ENCODE data around the gene WWOX. TPM values are rescaled to one million over a fixed set of nuclear protein-coding genes. Genes with fewer than 3 reads are reported as not detected.

WWOX gene
- total RNA-seq, 1 donor from 2014 or later = 28.2 TPM

DNA sequence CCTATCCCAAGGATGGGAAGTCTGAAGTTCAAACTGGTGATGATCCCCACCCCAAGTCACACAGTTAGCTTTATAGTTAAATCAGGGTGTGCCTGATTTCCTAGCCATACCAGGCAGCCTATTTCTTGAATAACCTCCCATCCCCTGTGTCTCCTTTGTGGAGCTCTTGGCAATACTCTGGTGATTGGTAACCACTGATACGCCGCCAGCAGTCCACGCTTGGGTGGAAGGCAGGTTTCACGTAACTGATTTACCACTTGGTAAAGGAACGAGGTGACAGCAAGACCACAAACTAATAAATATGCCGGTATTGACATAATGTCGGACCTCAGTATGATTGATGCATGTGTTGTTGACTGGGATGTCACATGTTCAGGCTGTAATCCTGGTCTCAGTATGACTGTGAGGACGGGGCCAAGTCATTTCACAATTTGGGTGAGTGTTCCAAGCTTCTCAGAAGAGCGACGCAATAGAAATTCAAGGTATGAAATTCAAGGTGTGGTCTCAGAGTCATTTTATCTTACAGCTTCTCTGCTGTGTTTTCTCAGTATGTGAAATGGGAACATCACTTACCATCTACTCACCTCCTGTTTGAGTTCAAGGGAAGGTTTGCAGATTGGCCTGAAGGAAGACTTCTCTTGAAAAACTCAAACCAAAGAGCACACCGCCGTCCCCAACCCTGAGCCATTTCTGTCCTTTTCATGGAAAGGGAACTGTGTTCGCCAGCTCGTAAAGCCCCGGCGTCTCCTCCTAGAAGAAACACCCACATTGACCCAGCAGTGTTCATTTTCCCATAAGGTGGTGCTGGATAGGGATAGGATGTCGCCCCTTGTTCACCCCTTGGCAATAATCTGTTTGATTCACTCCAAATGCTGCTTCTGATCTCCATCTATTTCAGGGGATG, 678.9 kb downstream of the WWOX start:
- no peak for DNase-seq (ENCODE audit: extremely low spot score, unreplicated experiment)
- no peaks in the 10 kb centered on the region for H3K36me3 Mint-ChIP-seq
- no peak overlapping the region for H3K4me3 Mint-ChIP-seq
- no peak overlapping the region for H3K27ac Mint-ChIP-seq
- H3K27me3 Mint-ChIP-seq = no peaks in the 10 kb centered on the region
- peaks cover 4% of the 10 kb centered on the region for H3K9me3 Mint-ChIP-seq
- no peaks in the 10 kb centered on the region for H3K4me1 Mint-ChIP-seq (ENCODE audit: unreplicated experiment)
- TF ChIP-seq, protein P1, sequence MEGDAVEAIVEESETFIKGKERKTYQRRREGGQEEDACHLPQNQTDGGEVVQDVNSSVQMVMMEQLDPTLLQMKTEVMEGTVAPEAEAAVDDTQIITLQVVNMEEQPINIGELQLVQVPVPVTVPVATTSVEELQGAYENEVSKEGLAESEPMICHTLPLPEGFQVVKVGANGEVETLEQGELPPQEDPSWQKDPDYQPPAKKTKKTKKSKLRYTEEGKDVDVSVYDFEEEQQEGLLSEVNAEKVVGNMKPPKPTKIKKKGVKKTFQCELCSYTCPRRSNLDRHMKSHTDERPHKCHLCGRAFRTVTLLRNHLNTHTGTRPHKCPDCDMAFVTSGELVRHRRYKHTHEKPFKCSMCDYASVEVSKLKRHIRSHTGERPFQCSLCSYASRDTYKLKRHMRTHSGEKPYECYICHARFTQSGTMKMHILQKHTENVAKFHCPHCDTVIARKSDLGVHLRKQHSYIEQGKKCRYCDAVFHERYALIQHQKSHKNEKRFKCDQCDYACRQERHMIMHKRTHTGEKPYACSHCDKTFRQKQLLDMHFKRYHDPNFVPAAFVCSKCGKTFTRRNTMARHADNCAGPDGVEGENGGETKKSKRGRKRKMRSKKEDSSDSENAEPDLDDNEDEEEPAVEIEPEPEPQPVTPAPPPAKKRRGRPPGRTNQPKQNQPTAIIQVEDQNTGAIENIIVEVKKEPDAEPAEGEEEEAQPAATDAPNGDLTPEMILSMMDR (conservative IDR thresholded peaks at IDR 0.05) = no peak

- TF ChIP-seq, protein P1 (conservative IDR thresholded peaks at IDR 0.05) = no peak
- H3K36me3 Mint-ChIP-seq = no peaks in the 10 kb centered on the region
- no peaks in the 10 kb centered on the region for H3K27me3 Mint-ChIP-seq
- H3K27ac Mint-ChIP-seq = no peak overlapping the region
- no peaks in the 10 kb centered on the region for H3K4me1 Mint-ChIP-seq (ENCODE audit: unreplicated experiment)
- H3K4me3 Mint-ChIP-seq = no peak overlapping the region
- H3K9me3 Mint-ChIP-seq = no peaks in the 10 kb centered on the region
- no peak for DNase-seq (ENCODE audit: extremely low spot score, unreplicated experiment)
Measured at GRCh38 chr16:78780808-78781207, 681.4 kb downstream of the WWOX start.

- H3K9me3 Mint-ChIP-seq = peaks cover 4% of the 10 kb centered on the region
- H3K27me3 Mint-ChIP-seq = no peaks in the 10 kb centered on the region
- no peaks in the 10 kb centered on the region for H3K36me3 Mint-ChIP-seq
Measured at GRCh38 chr16:78782572-78782971, 683.1 kb downstream of the WWOX start.

GRCh38 chr16:78783570-78784079, 684.2 kb downstream of the WWOX start:
- Mint-ChIP-seq H3K4me3 (no peak overlapping the region), H3K9me3 (peaks cover 4% of the 10 kb centered on the region), H3K36me3 (no peaks in the 10 kb centered on the region), H3K27ac (no peak overlapping the region), H3K4me1 (ENCODE audit: unreplicated experiment) (no peaks in the 10 kb centered on the region), H3K27me3 (no peaks in the 10 kb centered on the region)
- TF ChIP-seq, protein P1 (conservative IDR thresholded peaks at IDR 0.05) = no peak
- no peak for DNase-seq (ENCODE audit: extremely low spot score, unreplicated experiment)

More at GRCh38 chr16:78782572-78782971, 683.1 kb downstream of the WWOX start:
- H3K4me1 Mint-ChIP-seq (ENCODE audit: unreplicated experiment) = no peaks in the 10 kb centered on the region
- no peak overlapping the region for H3K27ac Mint-ChIP-seq
- TF ChIP-seq, protein P1 (conservative IDR thresholded peaks at IDR 0.05) = no peak
- H3K4me3 Mint-ChIP-seq = no peak overlapping the region
- no peak for DNase-seq (ENCODE audit: extremely low spot score, unreplicated experiment)

GRCh38 chr16:78784771-78785170, 685.3 kb downstream of the WWOX start:
- Mint-ChIP-seq H3K4me1 (ENCODE audit: unreplicated experiment) (no peaks in the 10 kb centered on the region), H3K27ac (no peak overlapping the region), H3K27me3 (no peaks in the 10 kb centered on the region), H3K4me3 (no peak overlapping the region), H3K9me3 (peaks cover 4% of the 10 kb centered on the region), H3K36me3 (no peaks in the 10 kb centered on the region)
- no peak for DNase-seq (ENCODE audit: extremely low spot score, unreplicated experiment)
- TF ChIP-seq, protein P1 (conservative IDR thresholded peaks at IDR 0.05) = no peak
